ENCODE data around the gene MCF2L2.

- TF ChIP-seq SMC3 (IDR thresholded peaks at IDR 0.05) (no peak), KDM1A (IDR thresholded peaks at IDR 0.05; ENCODE audit: low read depth) (no peak), POLR2A (IDR thresholded peaks at IDR 0.05; ENCODE audit: low read length) (no peak), KDM5A (IDR thresholded peaks at IDR 0.05) (no peak), ZFP36 (IDR thresholded peaks at IDR 0.05; ENCODE audit: borderline replicate concordance, partially characterized antibody) (no peak)
- TF ChIP-seq, protein P1, sequence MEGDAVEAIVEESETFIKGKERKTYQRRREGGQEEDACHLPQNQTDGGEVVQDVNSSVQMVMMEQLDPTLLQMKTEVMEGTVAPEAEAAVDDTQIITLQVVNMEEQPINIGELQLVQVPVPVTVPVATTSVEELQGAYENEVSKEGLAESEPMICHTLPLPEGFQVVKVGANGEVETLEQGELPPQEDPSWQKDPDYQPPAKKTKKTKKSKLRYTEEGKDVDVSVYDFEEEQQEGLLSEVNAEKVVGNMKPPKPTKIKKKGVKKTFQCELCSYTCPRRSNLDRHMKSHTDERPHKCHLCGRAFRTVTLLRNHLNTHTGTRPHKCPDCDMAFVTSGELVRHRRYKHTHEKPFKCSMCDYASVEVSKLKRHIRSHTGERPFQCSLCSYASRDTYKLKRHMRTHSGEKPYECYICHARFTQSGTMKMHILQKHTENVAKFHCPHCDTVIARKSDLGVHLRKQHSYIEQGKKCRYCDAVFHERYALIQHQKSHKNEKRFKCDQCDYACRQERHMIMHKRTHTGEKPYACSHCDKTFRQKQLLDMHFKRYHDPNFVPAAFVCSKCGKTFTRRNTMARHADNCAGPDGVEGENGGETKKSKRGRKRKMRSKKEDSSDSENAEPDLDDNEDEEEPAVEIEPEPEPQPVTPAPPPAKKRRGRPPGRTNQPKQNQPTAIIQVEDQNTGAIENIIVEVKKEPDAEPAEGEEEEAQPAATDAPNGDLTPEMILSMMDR (IDR thresholded peaks at IDR 0.05), result no peak
Measured at GRCh38 chr3:183290216-183290615, 138.2 kb downstream of the MCF2L2 start.
